Measurements from ENCODE around the gene TRMT5.

DNA sequence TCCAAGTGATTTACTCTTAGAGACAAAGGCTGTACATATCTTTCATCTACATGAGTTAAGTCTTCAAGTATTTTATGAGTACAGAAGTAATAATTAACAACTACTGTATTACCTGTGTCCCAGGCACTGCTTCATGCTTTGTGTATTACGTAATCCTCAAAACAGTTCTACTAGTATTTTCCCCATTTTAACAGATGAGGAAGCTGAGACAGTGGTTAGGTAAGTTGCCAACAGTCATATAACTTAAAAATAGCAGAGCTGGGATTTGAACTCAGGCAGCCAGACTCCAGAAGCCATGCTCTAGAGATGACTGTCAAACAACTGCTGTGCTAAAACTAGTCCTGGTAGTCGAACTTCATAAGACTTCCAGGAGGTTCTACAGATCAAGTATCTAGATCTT, 10.7 kb downstream of the TRMT5 start:
- no peak for TF ChIP-seq MAX (IDR thresholded peaks at IDR 0.05)
- no peak for TF ChIP-seq CTCF (IDR thresholded peaks at IDR 0.05 in 2 of 3, conservative IDR thresholded peaks at IDR 0.05 in 1 of 3; ENCODE audit: borderline replicate concordance in 1 of 3, insufficient read depth in 1 of 3, low read depth in 2 of 3, low read length in 2 of 3)
- TF ChIP-seq ZNF274 (IDR thresholded peaks at IDR 0.05; ENCODE audit: low read depth, low read length), result no peak
- TF ChIP-seq RAD21 (IDR thresholded peaks at IDR 0.05; ENCODE audit: low read depth), result no peak
- TF ChIP-seq EZH2 (IDR thresholded peaks at IDR 0.05), result no peak
- TF ChIP-seq YY1 (IDR thresholded peaks at IDR 0.05; ENCODE audit: extremely low read depth, insufficient replicate concordance, low read depth, low read length), result no peak
- TF ChIP-seq POLR2A (IDR thresholded peaks at IDR 0.05; ENCODE audit: borderline replicate concordance, extremely low read depth, insufficient read depth, insufficient read length), result no peak
- TF ChIP-seq POLR2AphosphoS5 (IDR thresholded peaks at IDR 0.05; ENCODE audit: low read depth, low read length), result no peak
- no peak for TF ChIP-seq SRF (IDR thresholded peaks at IDR 0.05; ENCODE audit: low read depth)
- no peak for TF ChIP-seq REST (IDR thresholded peaks at IDR 0.05; ENCODE audit: low read depth)
- no peak for TF ChIP-seq ELF1 (IDR thresholded peaks at IDR 0.05; ENCODE audit: borderline replicate concordance, low read depth)
- TF ChIP-seq JUND (IDR thresholded peaks at IDR 0.05), result no peak
- no peak for TF ChIP-seq ZFX (IDR thresholded peaks at IDR 0.05)
- TF ChIP-seq, protein P1, sequence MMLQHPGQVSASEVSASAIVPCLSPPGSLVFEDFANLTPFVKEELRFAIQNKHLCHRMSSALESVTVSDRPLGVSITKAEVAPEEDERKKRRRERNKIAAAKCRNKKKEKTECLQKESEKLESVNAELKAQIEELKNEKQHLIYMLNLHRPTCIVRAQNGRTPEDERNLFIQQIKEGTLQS (IDR thresholded peaks at IDR 0.05), result no peak
